ENCODE data around the gene GOPC. TPM values are rescaled to one million over a fixed set of nuclear protein-coding genes. Genes with fewer than 3 reads are reported as not detected.

Gene GOPC
- total and polyA plus RNA-seq, 2 of the 8 experiments (the other 6 are each of a cell fraction or from before 2014, with no cell fraction given): 5.3 to 19.4 TPM

GRCh38 chr6:117558818-117559217, 43.5 kb downstream of the GOPC start (continued):
- no peak for TF ChIP-seq CHD7 (IDR thresholded peaks at IDR 0.05; ENCODE audit: insufficient replicate concordance, low read length)
- no peak for TF ChIP-seq TCF12 (IDR thresholded peaks at IDR 0.05; ENCODE audit: low read depth, low read length)
- TF ChIP-seq E2F6 (IDR thresholded peaks at IDR 0.05): no peak
- no peak for TF ChIP-seq NRF1 (IDR thresholded peaks at IDR 0.05; ENCODE audit: low read depth, low read length)
- TF ChIP-seq SP2 (IDR thresholded peaks at IDR 0.05; ENCODE audit: low read length): no peak
- no peak for TF ChIP-seq KDM1A (IDR thresholded peaks at IDR 0.05; ENCODE audit: borderline replicate concordance, low read length)
- no peak for TF ChIP-seq EGR1 (IDR thresholded peaks at IDR 0.05; ENCODE audit: borderline replicate concordance, low read depth, low read length)
- TF ChIP-seq SIX5 (IDR thresholded peaks at IDR 0.05; ENCODE audit: low read depth, low read length): no peak
- TF ChIP-seq RNF2 (IDR thresholded peaks at IDR 0.05; ENCODE audit: borderline replicate concordance, low read depth, low read length, missing control alignments, poor library complexity, severe bottlenecking): no peak
